Measurements from ENCODE around the gene HDAC3.

DNA sequence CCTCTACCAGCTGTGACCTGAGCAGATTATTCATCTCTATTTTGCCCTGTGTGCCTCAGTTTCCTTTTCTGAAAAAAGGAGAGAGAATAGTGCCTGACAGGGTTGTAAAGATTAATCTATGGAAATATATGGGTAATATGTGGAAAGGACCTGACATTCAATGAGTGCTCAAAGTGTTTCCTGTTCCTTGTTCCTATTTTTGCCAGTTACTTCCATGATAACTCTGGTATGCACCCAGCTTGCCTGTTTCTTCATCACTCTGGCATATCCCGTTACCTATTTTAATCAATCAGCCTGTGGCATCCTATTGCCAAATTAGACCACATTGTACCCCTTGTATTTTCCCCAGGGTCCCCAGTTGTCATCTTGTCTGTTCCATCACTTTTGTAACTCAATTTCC, 48.9 kb upstream of the HDAC3 start:
- TF ChIP-seq, protein P1, sequence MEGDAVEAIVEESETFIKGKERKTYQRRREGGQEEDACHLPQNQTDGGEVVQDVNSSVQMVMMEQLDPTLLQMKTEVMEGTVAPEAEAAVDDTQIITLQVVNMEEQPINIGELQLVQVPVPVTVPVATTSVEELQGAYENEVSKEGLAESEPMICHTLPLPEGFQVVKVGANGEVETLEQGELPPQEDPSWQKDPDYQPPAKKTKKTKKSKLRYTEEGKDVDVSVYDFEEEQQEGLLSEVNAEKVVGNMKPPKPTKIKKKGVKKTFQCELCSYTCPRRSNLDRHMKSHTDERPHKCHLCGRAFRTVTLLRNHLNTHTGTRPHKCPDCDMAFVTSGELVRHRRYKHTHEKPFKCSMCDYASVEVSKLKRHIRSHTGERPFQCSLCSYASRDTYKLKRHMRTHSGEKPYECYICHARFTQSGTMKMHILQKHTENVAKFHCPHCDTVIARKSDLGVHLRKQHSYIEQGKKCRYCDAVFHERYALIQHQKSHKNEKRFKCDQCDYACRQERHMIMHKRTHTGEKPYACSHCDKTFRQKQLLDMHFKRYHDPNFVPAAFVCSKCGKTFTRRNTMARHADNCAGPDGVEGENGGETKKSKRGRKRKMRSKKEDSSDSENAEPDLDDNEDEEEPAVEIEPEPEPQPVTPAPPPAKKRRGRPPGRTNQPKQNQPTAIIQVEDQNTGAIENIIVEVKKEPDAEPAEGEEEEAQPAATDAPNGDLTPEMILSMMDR (IDR thresholded peaks at IDR 0.05): no peak
- TF ChIP-seq POLR2A (IDR thresholded peaks at IDR 0.05): no peak

Measured in ovary (tissue), 3 donors.